Measurements from ENCODE around the gene ZCWPW1.

DNA sequence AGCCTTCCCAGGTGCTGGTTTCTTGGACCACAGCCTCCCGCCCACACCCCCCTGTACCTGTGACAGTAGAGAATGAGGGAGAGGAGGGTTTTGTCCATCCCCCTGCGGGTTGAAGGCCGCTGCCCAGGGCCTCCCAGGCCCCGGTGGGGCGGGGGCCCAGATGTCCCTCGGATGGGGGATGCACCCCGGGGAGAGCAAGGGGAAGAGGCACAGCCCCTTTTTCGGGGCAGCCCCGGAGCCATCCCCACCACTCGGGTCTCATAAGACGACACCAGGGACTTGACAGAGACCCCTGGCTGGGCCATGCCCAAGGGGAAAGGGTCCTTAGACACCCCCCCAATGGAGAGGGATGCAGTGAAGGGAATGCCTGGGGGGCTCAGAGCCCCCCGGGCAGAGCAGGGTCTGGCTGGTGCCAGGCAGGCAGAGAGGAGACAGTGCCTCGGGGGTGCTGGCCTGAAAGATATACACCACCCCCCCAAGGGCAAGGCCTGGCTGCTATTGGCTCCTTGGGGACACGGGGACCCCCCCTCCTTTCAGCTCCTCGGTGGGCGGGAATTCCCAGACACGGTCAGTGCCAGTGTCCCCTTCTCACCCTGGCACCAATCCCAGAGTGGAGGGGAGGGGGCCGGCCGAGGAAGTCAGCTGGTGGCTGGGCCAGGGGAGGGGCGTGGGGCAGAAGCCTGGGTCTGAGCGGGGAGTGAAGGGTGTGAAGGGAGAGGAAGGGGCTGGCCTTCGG is 39.3 kb upstream of the ZCWPW1 start:
- TF ChIP-seq EZH2 (IDR thresholded peaks at IDR 0.05; ENCODE audit: low read length, missing control alignments), result no peak
- TF ChIP-seq, protein P1, sequence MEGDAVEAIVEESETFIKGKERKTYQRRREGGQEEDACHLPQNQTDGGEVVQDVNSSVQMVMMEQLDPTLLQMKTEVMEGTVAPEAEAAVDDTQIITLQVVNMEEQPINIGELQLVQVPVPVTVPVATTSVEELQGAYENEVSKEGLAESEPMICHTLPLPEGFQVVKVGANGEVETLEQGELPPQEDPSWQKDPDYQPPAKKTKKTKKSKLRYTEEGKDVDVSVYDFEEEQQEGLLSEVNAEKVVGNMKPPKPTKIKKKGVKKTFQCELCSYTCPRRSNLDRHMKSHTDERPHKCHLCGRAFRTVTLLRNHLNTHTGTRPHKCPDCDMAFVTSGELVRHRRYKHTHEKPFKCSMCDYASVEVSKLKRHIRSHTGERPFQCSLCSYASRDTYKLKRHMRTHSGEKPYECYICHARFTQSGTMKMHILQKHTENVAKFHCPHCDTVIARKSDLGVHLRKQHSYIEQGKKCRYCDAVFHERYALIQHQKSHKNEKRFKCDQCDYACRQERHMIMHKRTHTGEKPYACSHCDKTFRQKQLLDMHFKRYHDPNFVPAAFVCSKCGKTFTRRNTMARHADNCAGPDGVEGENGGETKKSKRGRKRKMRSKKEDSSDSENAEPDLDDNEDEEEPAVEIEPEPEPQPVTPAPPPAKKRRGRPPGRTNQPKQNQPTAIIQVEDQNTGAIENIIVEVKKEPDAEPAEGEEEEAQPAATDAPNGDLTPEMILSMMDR (conservative IDR thresholded peaks at IDR 0.05 in 1 of 2, IDR thresholded peaks at IDR 0.05 in 1 of 2; ENCODE audit: low read depth in 1 of 2, low read length in 2 of 2), result no peak
